HG03103 (cell line): ENCODE results near the gene PROKR1.

Experiments
- ATAC-seq: cut with Tn5 transposase; IDR thresholded peaks from one replicate; pipeline ENCODE4 v1.9.1; 2021; ENCODE audit warnings: low read depth; ENCODE audit not compliant: unreplicated experiment

PROKR1 gene

GRCh38 chr2:68695971-68696370 is 52.6 kb downstream of the PROKR1 start:
- no peak for ATAC-seq

GRCh38 chr2:68696554-68696953 is 53.2 kb downstream of the PROKR1 start:
- ATAC-seq, result no peak

GRCh38 chr2:68698567-68699377 is 55.4 kb downstream of the PROKR1 start:
- no peak for ATAC-seq

GRCh38 chr2:68700560-68700959 is 57.2 kb downstream of the PROKR1 start:
- no peak for ATAC-seq

GRCh38 chr2:68706637-68707036 is 63.3 kb downstream of the PROKR1 start:
- ATAC-seq, result no peak
